Stimulated activated CD4-positive, alpha-beta T cell treated with anti-CD3 and anti-CD28 coated beads, Interleukin-4, amount 100 ng/mL, for 24 hours (primary cell): ENCODE data around the gene LMBRD1.
"Not testable (repeated sequence)": the region's sequence is repeated elsewhere in the genome, so short reads cannot be mapped to it uniquely, and the experiment has no call there.

Source experiments
- DNase-seq: peaks from one replicate; pipeline ENCODE4 v3.0.0-alpha.2; 2020

LMBRD1 gene

GRCh38 chr6:69796642-69797390 is at the start of gene LMBRD1:
LMBRD1 (minus strand) TSS chr6:69797010; CDS start chr6:69796881, 129 bp downstream.
- peak; percentile 99 for DNase-seq

- no peak for DNase-seq
These were observed 49.5 kb upstream of the LMBRD1 start for GRCh38 chr6:69846312-69846711.

GRCh38 chr6:69843189-69843588 is 46.4 kb upstream of the LMBRD1 start:
- no peak for DNase-seq

GRCh38 chr6:69841862-69842261 is 45.1 kb upstream of the LMBRD1 start:
- no peak for DNase-seq

GRCh38 chr6:69835414-69836179 is 38.8 kb upstream of the LMBRD1 start:
- peak; percentile 15 for DNase-seq

- DNase-seq = no peak
These were observed 35.7 kb upstream of the LMBRD1 start for GRCh38 chr6:69832558-69832957.

GRCh38 chr6:69827276-69827893 is 30.6 kb upstream of the LMBRD1 start:
- DNase-seq = no peak

GRCh38 chr6:69825904-69826303 is 29.1 kb upstream of the LMBRD1 start:
- DNase-seq = no peak

DNA sequence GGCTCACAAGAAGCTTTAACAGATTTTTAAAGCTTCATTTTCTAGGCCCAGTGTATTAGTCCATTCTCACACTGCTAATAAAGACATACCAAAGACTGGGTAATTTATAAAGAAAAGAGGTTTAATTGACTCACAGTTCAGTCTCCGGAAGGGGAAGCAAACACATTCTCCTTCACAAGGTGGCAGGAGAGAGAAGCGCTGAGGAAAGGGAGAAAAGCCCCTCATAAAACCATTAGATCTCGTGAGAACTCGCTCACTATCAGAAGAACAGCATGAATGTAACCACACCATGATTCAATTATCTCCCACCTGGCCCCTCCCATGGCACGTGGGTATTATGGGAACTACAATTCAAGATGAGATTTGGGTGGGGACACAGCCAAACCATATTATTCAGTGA is 27.5 kb upstream of the LMBRD1 start:
- not testable (repeated sequence) for DNase-seq

GRCh38 chr6:69820438-69820837 is 23.6 kb upstream of the LMBRD1 start:
- no peak for DNase-seq

- DNase-seq = no peak
These were observed 23.2 kb upstream of the LMBRD1 start for GRCh38 chr6:69820018-69820417.

- no peak for DNase-seq
These were observed 22.3 kb upstream of the LMBRD1 start for GRCh38 chr6:69819138-69819537.

DNA sequence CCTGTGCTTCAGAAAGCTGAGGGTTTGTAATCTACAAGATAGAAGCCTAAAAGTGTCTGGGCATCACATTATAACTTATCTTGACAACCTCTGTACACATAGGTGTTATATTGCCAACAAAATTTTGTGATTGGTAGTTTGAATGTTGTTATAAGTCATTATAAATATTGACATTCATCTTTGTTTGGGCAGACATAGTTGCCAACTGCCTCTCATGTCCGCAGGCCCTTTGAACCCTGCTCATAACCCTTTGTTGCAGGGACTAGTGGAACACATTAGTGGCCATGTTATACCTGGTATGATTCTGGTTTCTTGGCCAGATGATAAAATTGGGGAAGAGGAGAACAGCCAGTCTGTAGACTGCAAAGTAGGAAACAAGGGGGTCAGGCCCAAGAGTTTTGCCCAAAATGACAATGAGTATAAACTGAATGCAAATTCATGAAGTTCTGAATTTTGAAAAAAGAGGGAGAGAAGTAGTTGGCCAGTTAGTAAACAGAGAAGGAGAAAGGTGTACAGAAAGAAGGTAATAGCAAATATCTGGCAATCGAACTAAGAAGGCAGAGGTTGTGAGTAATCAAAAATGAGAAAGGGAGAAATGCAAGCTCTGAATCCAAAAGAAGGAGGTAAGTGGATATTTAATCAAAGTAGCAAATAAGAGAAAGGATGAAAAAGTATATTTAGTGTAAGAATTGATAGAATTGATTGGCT is 21.6 kb upstream of the LMBRD1 start:
- no peak for DNase-seq

GRCh38 chr6:69817358-69817757 is 20.5 kb upstream of the LMBRD1 start:
- DNase-seq = no peak

DNA sequence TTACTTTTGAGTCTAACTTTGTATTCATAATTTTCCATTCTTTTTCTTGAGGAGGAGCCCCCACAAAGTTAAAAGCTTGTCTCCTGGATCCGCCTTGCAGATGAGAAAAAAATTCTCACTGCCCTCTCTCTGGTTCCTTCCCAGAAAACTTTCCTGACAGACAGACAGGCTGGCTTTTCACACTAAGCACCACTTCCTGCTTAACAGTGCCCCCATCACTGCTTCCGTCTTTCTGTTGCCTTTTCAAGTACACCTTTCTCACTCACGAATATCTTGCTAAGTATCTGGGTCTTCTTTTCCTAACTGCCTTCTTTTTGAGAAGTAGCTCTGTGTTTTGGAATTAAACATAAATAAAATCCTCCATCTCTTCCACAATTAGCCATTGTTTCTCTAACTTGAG is 19.8 kb upstream of the LMBRD1 start:
- DNase-seq = no peak

GRCh38 chr6:69816026-69816425 is 19.2 kb upstream of the LMBRD1 start:
- DNase-seq = no peak

GRCh38 chr6:69813508-69813907 is 16.7 kb upstream of the LMBRD1 start:
- no peak for DNase-seq

GRCh38 chr6:69812746-69813427 is 16.1 kb upstream of the LMBRD1 start:
- DNase-seq = no peak

GRCh38 chr6:69802995-69803394 is 6.2 kb upstream of the LMBRD1 start:
- no peak for DNase-seq

- no peak for DNase-seq
These were observed 4.9 kb upstream of the LMBRD1 start for GRCh38 chr6:69801711-69802110.

DNA sequence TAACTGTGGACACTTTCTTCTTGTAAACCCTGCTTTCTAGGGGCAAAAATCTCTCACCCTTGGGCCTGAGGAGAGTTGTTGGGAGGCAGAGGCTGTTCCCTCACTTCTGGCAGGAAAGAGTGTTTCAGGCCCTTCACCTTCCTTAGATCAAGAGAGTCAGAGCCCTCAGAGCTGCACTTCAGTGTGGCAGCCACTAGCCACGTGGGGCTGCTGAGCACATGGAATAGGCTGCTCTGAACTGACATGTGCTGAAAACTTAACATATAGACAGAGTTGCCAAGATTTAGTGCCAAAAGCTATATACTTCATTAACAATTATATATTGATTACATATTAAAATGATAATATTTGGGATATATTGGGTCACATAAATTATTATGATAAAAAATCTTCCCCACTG is 4.4 kb upstream of the LMBRD1 start:
- DNase-seq = no peak

- not testable (repeated sequence) for DNase-seq
These were observed 2.0 kb upstream of the LMBRD1 start for GRCh38 chr6:69798796-69799195.
